Measurements from ENCODE around the gene TMEM179. TPM values are rescaled to one million over a fixed set of nuclear protein-coding genes. Genes with fewer than 3 reads are reported as not detected.

Gene TMEM179
- total RNA-seq, 1 experiment from 2014 or later, result 11.4 TPM

GRCh38 chr14:104563191-104563741, 41.3 kb downstream of the TMEM179 start:
- H3K9me3 Mint-ChIP-seq, result no peaks in the 10 kb centered on the region; a peak in 1 of 5 replicates
- no peak overlapping the region for H2BK120ac ChIP-seq (ENCODE audit: low read depth, low read length, poor library complexity, severe bottlenecking)
- no peak overlapping the region for H3T11ph ChIP-seq (ENCODE audit: low read length)
- H3K36me3 Mint-ChIP-seq (ENCODE audit: insufficient read depth in 1 of 3, low read depth in 3 of 3), result no peaks in the 10 kb centered on the region
- no peak overlapping the region for H2BK5ac ChIP-seq (ENCODE audit: insufficient read length, low read length)
- no peak overlapping the region for H3K9ac ChIP-seq (ENCODE audit: extremely low read depth, insufficient read length, low read length)
- H3K27me3 ChIP-seq (ENCODE audit: insufficient read depth, low read length), result no peaks in the 10 kb centered on the region
- no peak overlapping the region for H2AFZ ChIP-seq (ENCODE audit: low read length)
- no peak overlapping the region for H4K5ac ChIP-seq (ENCODE audit: insufficient read length, low read depth, low read length)
- H3K23me2 ChIP-seq (ENCODE audit: insufficient read length, low read depth, low read length, poor library complexity, severe bottlenecking), result no peaks in the 10 kb centered on the region
- H3K27ac Mint-ChIP-seq, result no peak overlapping the region
- H2BK15ac ChIP-seq (ENCODE audit: low read depth, low read length), result no peak overlapping the region
- H3K9me3 ChIP-seq (ENCODE audit: control insufficient read depth, low read depth, low read length), result no peaks in the 10 kb centered on the region
- H3K4me1 ChIP-seq (ENCODE audit: insufficient read depth, low read length), result no peaks in the 10 kb centered on the region
- no peak overlapping the region for H3K14ac ChIP-seq (ENCODE audit: insufficient read depth, low read length)
- no peak overlapping the region for H3K4me2 ChIP-seq (ENCODE audit: insufficient read depth, insufficient read length, low read length)
- no peaks in the 10 kb centered on the region for H3K79me2 ChIP-seq (ENCODE audit: insufficient read depth, low read length)
- no peak overlapping the region for H3K23ac ChIP-seq (ENCODE audit: insufficient read length, low read depth, low read length)
- H2BK12ac ChIP-seq (ENCODE audit: insufficient read length, low read depth, low read length), result no peak overlapping the region
- no peak for DNase-seq
- TF ChIP-seq CTCF (conservative IDR thresholded peaks at IDR 0.05), result no peak
- H3K79me1 ChIP-seq (ENCODE audit: insufficient read depth, low read depth, low read length, poor library complexity, severe bottlenecking), result no peaks in the 10 kb centered on the region
- no CpG with 5 or more reads among the region's 15 CpGs for WGBS (ENCODE audit: extremely low coverage, insufficient read length, low lambda C conversion rate)
- H2AK5ac ChIP-seq (ENCODE audit: insufficient read length, low read length), result no peak overlapping the region
- no peak overlapping the region for H3K4me3 Mint-ChIP-seq
- H3K4me1 Mint-ChIP-seq, result peaks cover 0 to 5% of the 10 kb centered on the region in 2 experiments; a peak in 1 of 4 replicates
- H4K8ac ChIP-seq (replicated peaks; ENCODE audit: insufficient read length, low read depth, low read length), result no peak overlapping the region
- H3K56ac ChIP-seq (ENCODE audit: insufficient read length, low read depth, low read length), result no peak overlapping the region
- no peak overlapping the region for H3K4ac ChIP-seq (ENCODE audit: low read depth, low read length)
- peak overlapping the region; percentile 40 for H3K18ac ChIP-seq (ENCODE audit: insufficient read length, low read depth, low read length)
- H3K27me3 Mint-ChIP-seq (ENCODE audit: low read depth), result peaks cover 6% of the 10 kb centered on the region
- H2BK20ac ChIP-seq (ENCODE audit: low read depth, low read length, poor library complexity, severe bottlenecking), result no peak overlapping the region
- no peak overlapping the region for H4K91ac ChIP-seq (ENCODE audit: insufficient read length, low read depth, low read length)
- no peak overlapping the region for H3K27ac ChIP-seq (ENCODE audit: insufficient read length, low read depth, low read length)
- H4K20me1 ChIP-seq (ENCODE audit: control insufficient read depth, insufficient read depth, insufficient read length), result no peaks in the 10 kb centered on the region

Measured in H9 (cell line).